Nucleus accumbens (tissue), 56 donors: ENCODE data around the gene GTF2A2.
A peak's percentile ranks its signal among the peaks of the same experiment; 100 is the strongest.
"Not testable (repeated sequence)": the region's sequence is repeated elsewhere in the genome, so short reads cannot be mapped to it uniquely, and the experiment has no call there.

Experiments used
- DNase-seq, 56 donors: peaks; one replicate each; lab custom pipeline; 2025; lab: John Stamatoyannopoulos, UW

GTF2A2 gene

GRCh38 chr15:59676565-59676964, 19.2 kb upstream of the GTF2A2 start:
- no peak for DNase-seq

- no peak for DNase-seq
These were observed 17.1 kb upstream of the GTF2A2 start for GRCh38 chr15:59674361-59674877.

GRCh38 chr15:59668556-59668955, 11.2 kb upstream of the GTF2A2 start:
- DNase-seq: no peak

- DNase-seq: no peak
These were observed 4.9 kb upstream of the GTF2A2 start for GRCh38 chr15:59662260-59662659.

DNA sequence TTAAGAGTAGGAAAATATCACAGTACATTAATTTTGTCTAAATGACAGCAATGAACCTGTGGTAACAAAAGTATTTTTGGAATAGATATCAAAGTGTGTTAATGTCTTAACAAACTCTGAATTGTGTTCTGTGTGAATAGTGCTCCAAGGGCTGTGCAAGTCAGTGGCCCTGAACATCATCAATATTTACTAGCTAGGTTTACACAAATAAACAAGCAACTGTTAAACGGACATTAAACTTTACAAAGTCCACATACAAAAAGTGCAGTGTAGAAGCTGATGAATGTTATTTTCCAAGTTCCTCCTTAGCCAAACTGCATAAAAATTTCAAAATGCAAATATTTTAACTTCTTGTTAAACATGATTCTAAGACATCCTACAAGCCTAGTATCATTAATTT, 2.1 kb upstream of the GTF2A2 start:
- DNase-seq: no peak

GRCh38 chr15:59657635-59658125, 365 bp upstream of the GTF2A2 start:
- peak in 5 of 56 donors; percentile 4 to 34 (median 29) for DNase-seq

DNA sequence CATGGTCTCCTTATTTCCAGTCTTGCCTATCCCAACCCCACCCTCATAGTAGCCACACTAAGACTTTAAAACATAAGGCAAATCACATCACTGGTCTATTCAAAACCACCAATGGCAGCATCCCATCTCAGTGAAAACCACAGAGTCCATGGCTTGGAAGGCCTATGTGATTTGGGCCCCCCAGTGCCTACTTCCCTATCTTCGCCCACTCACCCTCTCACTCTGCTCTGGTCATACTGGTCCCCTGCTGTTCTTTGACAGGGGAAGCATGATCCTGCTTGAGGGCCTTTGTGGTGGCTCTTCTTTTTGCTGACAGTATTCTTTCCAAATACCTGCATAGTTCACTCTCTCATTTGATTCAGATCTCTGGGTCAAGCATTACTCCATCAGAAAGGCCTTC, 3.3 kb downstream of the GTF2A2 start:
- DNase-seq: no peak

GRCh38 chr15:59649603-59650002, 7.7 kb downstream of the GTF2A2 start:
- DNase-seq: no peak

DNA sequence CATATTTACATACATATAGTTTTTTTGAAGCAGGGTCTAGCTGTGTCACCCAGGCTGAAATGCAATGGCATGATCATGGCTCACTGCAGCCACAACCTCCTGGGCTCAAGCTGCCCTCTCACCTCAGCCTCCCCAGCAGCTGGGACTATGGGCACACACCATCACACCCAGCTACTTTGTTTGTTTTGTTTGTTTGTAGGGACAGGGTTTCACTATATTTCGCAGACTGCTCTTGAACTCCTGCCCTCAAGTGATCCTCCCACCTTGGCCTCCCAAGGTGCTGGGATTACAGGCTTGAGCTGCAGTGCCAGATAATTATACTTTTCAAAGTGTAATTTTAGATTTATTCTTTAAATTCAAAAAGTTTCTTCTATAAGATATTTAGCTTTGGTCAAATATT, 10.2 kb downstream of the GTF2A2 start:
- DNase-seq: no peak

- no peak for DNase-seq
These were observed 11.0 kb downstream of the GTF2A2 start for GRCh38 chr15:59646277-59646676.

- DNase-seq: not testable (repeated sequence)
These were observed 11.5 kb downstream of the GTF2A2 start for GRCh38 chr15:59645812-59646211.

GRCh38 chr15:59644756-59645155, 12.6 kb downstream of the GTF2A2 start:
- DNase-seq: no peak

DNA sequence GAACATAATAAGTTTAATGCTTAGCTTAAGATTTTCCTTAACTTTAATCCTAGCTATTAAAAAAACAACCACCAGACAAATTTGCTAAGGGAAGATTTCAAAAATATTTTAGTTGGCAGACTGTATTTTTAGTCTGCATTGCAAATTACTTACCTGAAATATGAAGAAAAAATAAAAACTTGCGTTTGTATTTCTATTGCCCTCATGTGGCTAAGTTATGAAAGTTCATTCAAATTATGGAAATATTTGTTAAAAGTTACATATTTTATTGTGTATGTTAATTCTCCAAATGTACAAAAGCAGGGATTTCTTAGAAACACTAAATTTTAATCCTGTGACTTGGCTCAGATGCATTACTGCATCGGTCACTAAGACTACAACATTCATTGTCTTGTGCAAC, 15.0 kb downstream of the GTF2A2 start:
- no peak for DNase-seq

DNA sequence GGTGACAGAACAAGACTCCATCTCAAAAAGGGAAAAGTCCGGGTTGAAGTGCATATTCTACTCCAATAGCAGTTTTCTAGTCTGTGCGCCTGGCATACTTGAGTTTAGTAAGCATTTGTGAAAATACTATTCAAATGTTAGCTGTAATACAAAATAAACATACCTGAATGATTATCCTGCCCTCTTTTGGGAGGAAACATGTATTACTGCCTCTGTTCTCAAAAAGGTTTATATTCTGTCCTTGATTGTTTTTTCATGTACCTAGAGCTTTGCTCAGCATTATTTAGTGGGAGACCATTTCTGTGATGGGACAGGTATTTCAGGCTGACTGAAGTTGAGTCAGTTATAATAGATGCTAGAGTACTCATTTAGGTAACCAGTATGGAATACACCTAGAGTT, 19.8 kb downstream of the GTF2A2 start:
- DNase-seq: not testable (repeated sequence)

GRCh38 chr15:59636184-59636583, 21.1 kb downstream of the GTF2A2 start:
- DNase-seq: no peak

GRCh38 chr15:59632714-59633113, 24.6 kb downstream of the GTF2A2 start:
- no peak for DNase-seq

GRCh38 chr15:59622289-59622688, 35.0 kb downstream of the GTF2A2 start:
- DNase-seq: peak in 1 of 56 donors; percentile 2

DNA sequence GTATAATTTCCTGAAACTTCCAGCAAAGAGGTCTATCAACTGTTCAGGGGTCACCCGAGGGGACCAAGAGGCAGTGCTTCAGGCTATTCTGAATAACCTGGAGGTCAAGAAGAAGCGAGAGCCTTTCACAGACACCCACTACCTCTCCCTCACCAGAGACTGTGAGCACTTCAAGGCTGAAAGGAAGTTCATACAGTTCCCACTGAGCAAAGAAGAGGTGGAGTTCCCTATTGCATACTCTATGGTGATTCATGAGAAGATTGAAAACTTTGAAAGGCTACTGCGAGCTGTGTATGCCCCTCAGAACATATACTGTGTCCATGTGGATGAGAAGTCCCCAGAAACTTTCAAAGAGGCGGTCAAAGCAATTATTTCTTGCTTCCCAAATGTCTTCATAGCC, 38.9 kb downstream of the GTF2A2 start:
- no peak for DNase-seq

GRCh38 chr15:59616379-59616778, 40.9 kb downstream of the GTF2A2 start:
- no peak for DNase-seq

- no peak for DNase-seq
These were observed 41.7 kb downstream of the GTF2A2 start for GRCh38 chr15:59615661-59616060.

DNA sequence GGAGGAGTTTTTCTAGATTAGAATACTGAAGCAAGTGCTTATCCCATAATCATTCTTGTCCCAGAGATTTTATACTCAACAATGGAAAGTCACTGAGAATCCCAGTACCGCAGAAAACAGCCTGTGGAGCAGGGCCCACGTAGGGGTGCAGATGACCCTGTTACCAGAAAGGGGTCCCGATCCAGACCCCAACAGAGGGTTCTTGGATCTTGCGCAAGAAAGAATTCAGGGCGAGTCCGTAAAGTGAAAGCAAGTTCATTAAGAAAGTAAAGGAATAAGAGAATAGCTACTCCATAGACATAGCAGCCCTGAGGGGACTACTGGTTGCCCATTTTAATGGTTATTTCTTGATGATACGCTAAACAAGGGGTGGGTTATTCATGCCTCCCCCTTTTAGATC, 43.2 kb downstream of the GTF2A2 start:
- no peak for DNase-seq

DNA sequence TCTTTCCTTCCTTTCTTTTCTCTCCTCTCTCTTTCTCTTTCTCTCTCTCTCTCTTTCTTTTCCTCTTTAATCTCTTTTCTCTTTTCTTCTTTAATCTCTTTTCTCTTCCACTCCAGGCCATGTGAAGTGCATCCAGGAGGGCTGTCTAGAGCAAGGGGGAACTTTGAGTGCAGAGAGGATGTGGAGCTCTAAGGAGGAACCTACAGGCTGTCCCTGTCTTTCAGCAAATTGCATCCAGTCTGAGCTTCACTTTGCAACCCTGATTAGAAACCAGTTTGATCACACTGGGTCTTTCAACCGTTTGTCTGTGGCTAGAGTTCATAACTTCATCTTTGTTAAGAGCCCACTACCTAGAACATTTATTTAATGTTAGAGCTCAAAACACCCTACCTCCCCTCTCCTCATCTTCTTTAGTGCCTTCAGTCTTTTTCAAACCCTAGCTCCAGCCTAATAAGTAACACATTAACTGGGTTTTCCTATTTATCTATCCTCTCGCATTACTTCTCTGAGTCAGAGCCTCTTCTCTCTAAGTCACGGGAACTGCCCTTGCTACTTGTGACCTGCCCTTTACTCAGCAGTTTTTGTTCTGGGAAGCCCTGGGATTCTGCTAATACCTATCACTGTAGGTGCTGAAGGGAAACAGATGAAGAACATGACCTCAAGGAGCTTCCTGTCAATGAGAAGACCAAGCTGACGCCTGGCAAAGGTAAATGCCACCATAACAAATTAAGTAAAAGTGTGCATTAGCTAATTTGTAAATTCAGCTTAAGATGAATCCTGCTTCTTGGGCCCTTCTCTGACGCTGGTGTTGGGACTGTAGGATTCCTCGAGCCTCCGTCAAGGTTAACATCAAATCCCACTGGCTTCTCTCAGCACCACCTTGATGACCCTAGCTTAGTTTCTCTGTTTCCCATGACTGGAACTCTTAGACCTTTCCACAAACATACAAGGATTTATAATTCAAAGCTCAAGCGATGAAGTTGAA, 45.7 kb downstream of the GTF2A2 start, which contains the start of gene GCNT3:
Gene GCNT3 (plus strand): TSS at position 508 of the 985 bp plus-strand sequence. CDS start 6,456 bp downstream, outside the sequence.
- DNase-seq: no peak
